GM12891 (cell line): ENCODE measurements around the gene C20orf144.

Source experiments
- PAX5 ChIP-seq: IDR thresholded peaks from 2 replicates; pipeline ENCODE4 v1.6.1; 2011; ENCODE audit warnings: low read length, moderate library complexity, mild to moderate bottlenecking; ENCODE audit not compliant: insufficient read depth, severe bottlenecking
- TAF1 ChIP-seq: IDR thresholded peaks from 2 replicates; pipeline ENCODE4 v1.6.1; 2011; ENCODE audit warnings: low read depth, low read length, control low read depth

GRCh38 chr20:33649201-33649681 is 12.9 kb upstream of the C20orf144 start:
- TF ChIP-seq PAX5 (no peak), TAF1 (no peak)
